ENCODE measurements around the gene TMEM134. TPM values are rescaled to one million over a fixed set of nuclear protein-coding genes. Genes with fewer than 3 reads are reported as not detected.
A peak's percentile ranks its signal among the peaks of the same experiment; 100 is the strongest.

TMEM134 gene
- total RNA-seq, 2 experiments from 2014 or later = 49.9 to 52.4 TPM

GRCh38 chr11:67434395-67434881, 34.6 kb downstream of the TMEM134 start:
- peaks cover 68% of the 10 kb centered on the region for H3K36me3 Mint-ChIP-seq (ENCODE audit: low read depth)
- no peaks in the 10 kb centered on the region for H3K9me3 Mint-ChIP-seq
- CTCF ChIA-PET = no interaction called here
- intact Hi-C loops (cut with DNase I, micrococcal nuclease) = loop anchor here in 1 of 2 experiments (2.0 kb wide), 1 partner anchor 28 kb away; no protein-coding TSS in a partner anchor
- Histone ChIP-seq H3K27me3 (ENCODE audit: control insufficient read depth in 1 of 2, insufficient read depth in 2 of 2, low read length in 2 of 2) (no peaks in the 10 kb centered on the region), H3K36me3 (ENCODE audit: insufficient read depth, low read length) (peaks cover 59% of the 10 kb centered on the region), H3K27ac (ENCODE audit: low read depth in 1 of 2, low read length in 2 of 2) (peak overlapping the region; percentile 52 to 94), H3K9me3 (ENCODE audit: control insufficient read depth in 1 of 2, insufficient read depth in 1 of 2, low read length in 2 of 2) (no peaks in the 10 kb centered on the region), H3K4me3 (ENCODE audit: low read length) (peak overlapping the region; percentile 97), H3K4me1 (ENCODE audit: insufficient read depth, low read length) (peaks cover 77% of the 10 kb centered on the region)
- TF ChIP-seq CTCF (IDR thresholded peaks at IDR 0.05) = no peak
- no peak for ATAC-seq (ENCODE audit: poor library complexity)
- peak overlapping the region; percentile 78 for H3K27ac Mint-ChIP-seq
- H3K27me3 Mint-ChIP-seq = no peaks in the 10 kb centered on the region
- DNase-seq = peak in 2 of 14 experiments; percentile 39 to 50
- H3K4me3 Mint-ChIP-seq = peak overlapping the region; percentile 66
- peaks cover 50% of the 10 kb centered on the region for H3K4me1 Mint-ChIP-seq (ENCODE audit: low read depth)
- POLR2A ChIA-PET = interaction anchor here (1.2 to 17.7 kb wide), 8 partner anchors 10 to 83 kb away, joined by 6 to 411 read pairs (median 11); partner anchors contain the start of genes CARNS1, PPP1CA, TBC1D10C and TMEM134

DNA sequence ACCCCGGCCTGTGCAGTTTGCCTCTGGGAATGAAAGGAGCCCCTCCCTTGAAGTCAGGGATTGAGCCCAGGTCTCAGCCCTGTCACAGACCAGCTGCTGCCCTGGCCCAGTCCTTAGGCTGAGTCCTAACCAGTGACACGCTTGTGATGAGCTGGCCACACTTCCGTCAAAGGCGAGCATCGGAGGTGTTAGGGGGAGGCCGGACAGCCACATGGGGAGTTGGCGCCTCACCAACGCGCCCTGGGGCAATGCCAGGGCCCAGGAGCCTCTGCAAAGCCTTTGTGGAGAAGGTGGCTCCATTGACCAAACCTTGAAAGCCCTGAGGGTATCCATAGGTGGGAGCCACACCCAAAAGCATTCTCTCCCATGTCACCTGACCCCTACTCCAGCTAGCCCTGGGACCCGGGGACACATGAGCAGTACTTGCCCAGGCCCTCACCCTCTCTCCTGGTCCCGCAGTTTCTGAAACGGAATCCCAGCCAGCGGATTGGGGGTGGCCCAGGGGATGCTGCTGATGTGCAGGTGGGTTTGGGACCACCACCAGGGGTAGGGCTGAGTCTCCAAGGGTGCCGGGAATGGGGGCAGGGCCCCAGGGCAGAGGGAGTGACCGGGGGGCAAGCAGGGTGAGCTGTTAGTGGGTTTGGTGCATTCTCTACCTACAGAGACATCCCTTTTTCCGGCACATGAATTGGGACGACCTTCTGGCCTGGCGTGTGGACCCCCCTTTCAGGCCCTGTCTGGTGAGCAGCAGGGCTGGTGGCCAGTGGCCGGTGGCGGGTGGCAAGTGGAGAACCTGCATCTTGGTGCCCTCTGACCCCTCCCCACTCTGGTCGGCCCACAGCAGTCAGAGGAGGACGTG, 35.3 kb downstream of the TMEM134 start:
- H3K9me3 ChIP-seq (ENCODE audit: control insufficient read depth in 1 of 2, insufficient read depth in 1 of 2, low read length in 2 of 2) = no peaks in the 10 kb centered on the region
- Mint-ChIP-seq H3K27me3 (no peaks in the 10 kb centered on the region), H3K4me1 (ENCODE audit: low read depth) (peaks cover 47% of the 10 kb centered on the region), H3K4me3 (peak overlapping the region; percentile 66), H3K9me3 (no peaks in the 10 kb centered on the region), H3K36me3 (ENCODE audit: low read depth) (peaks cover 67% of the 10 kb centered on the region), H3K27ac (peak overlapping the region; percentile 78)
- CTCF ChIA-PET = interaction anchor here (0.6 kb wide), 1 partner anchor 10 kb away, joined by 3 read pairs; no protein-coding TSS in a partner anchor
- intact Hi-C loops (cut with DNase I, micrococcal nuclease) = loop anchor here in 1 of 2 experiments (2.0 kb wide), 1 partner anchor 27 kb away; no protein-coding TSS in a partner anchor
- POLR2A ChIA-PET = interaction anchor here (0.8 to 17.7 kb wide), 12 partner anchors 9 to 82 kb away, joined by 3 to 411 read pairs (median 8); partner anchors contain the start of genes AIP, CARNS1, POLD4 and PPP1CA
- peak overlapping the region; percentile 52 to 94 for H3K27ac ChIP-seq (ENCODE audit: low read depth in 1 of 2, low read length in 2 of 2)
- H3K4me1 ChIP-seq (ENCODE audit: insufficient read depth, low read length) = peaks cover 77% of the 10 kb centered on the region
- TF ChIP-seq CTCF (IDR thresholded peaks at IDR 0.05) = no peak
- peaks cover 62% of the 10 kb centered on the region for H3K36me3 ChIP-seq (ENCODE audit: insufficient read depth, low read length)
- DNase-seq (peak in 3 of 14 experiments; percentile 37 to 59 (median 51)), ATAC-seq (ENCODE audit: poor library complexity) (no peak)
- no peaks in the 10 kb centered on the region for H3K27me3 ChIP-seq (ENCODE audit: control insufficient read depth in 1 of 2, insufficient read depth in 2 of 2, low read length in 2 of 2)
- no peak overlapping the region for H3K4me3 ChIP-seq (ENCODE audit: low read length)

DNA sequence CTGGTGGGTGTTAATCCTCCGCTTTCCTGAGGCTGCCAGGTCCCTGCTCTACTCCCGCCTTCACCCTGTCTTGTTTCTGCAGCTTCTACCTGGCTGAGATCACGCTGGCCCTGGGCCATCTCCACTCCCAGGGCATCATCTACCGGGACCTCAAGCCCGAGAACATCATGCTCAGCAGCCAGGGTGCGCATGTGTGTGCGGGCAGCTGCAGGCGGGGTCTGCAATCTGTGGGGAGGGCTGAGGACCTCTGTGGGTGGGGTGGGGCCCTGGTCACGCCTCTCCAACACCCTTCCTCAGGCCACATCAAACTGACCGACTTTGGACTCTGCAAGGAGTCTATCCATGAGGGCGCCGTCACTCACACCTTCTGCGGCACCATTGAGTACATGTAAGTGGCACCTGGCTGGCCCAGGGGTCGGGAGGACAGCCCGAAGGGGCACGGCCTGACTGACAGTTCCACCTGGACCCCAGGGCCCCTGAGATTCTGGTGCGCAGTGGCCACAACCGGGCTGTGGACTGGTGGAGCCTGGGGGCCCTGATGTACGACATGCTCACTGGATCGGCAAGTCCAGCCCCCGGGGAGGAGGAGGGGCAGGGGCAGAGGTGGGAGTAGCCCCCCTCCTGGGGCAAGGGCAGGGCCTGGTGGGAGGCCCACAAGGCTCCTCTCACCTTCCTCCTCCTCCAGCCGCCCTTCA, 36.2 kb downstream of the TMEM134 start:
- no peak for DNase-seq
- Mint-ChIP-seq H3K27ac (peak overlapping the region; percentile 78), H3K27me3 (no peaks in the 10 kb centered on the region), H3K9me3 (no peaks in the 10 kb centered on the region), H3K4me1 (ENCODE audit: low read depth) (peaks cover 54% of the 10 kb centered on the region), H3K36me3 (ENCODE audit: low read depth) (peaks cover 73% of the 10 kb centered on the region), H3K4me3 (peak overlapping the region; percentile 77)
- no peaks in the 10 kb centered on the region for H3K27me3 ChIP-seq (ENCODE audit: control insufficient read depth in 1 of 2, insufficient read depth in 2 of 2, low read length in 2 of 2)
- ATAC-seq (ENCODE audit: poor library complexity) = no peak
- no peaks in the 10 kb centered on the region for H3K9me3 ChIP-seq (ENCODE audit: control insufficient read depth in 1 of 2, insufficient read depth in 1 of 2, low read length in 2 of 2)
- no peak for TF ChIP-seq CTCF (IDR thresholded peaks at IDR 0.05)
- H3K27ac ChIP-seq (ENCODE audit: low read depth in 1 of 2, low read length in 2 of 2) = peak overlapping the region in 1 of 2 donors; percentile 94
- intact Hi-C loops (cut with DNase I, micrococcal nuclease) = no loop called here
- H3K4me3 ChIP-seq (ENCODE audit: low read length) = no peak overlapping the region
- peaks cover 79% of the 10 kb centered on the region for H3K4me1 ChIP-seq (ENCODE audit: insufficient read depth, low read length)
- ChIA-PET CTCF (no interaction called here), POLR2A (interaction anchor here (0.6 to 17.7 kb wide), 15 partner anchors 10 to 81 kb away, joined by 3 to 411 read pairs (median 5); partner anchors contain the start of genes AIP, CARNS1, PITPNM1 and POLD4)
- H3K36me3 ChIP-seq (ENCODE audit: insufficient read depth, low read length) = peaks cover 62% of the 10 kb centered on the region

Measured in CD4-positive, alpha-beta T cell (primary cell).